Endodermal cell (in vitro differentiated cells): ENCODE data around the gene CELF1. TPM values are rescaled to one million over a fixed set of nuclear protein-coding genes. Genes with fewer than 3 reads are reported as not detected.

ENCODE experiments used
- DNase-seq: peaks from one replicate; pipeline ENCODE4 v3.0.0-alpha.2; 2017
- H3K27ac ChIP-seq: 2 replicates; pipeline ENCODE4 v1.5.1; 2013; ENCODE audit warnings: mild to moderate bottlenecking, low read depth, low read length, moderate library complexity
- H3K27me3 ChIP-seq: 2 replicates; pipeline ENCODE4 v1.6.1; 2013; ENCODE audit warnings: mild to moderate bottlenecking, low read length, moderate library complexity; ENCODE audit not compliant: insufficient read depth, control insufficient read depth, poor library complexity, severe bottlenecking
- H3K36me3 ChIP-seq: 2 replicates; pipeline ENCODE4 v1.7.0; 2013; ENCODE audit warnings: mild to moderate bottlenecking, low read length, moderate library complexity; ENCODE audit not compliant: control insufficient read depth, insufficient read depth
- H3K4me1 ChIP-seq: one replicate; pipeline ENCODE4 v1.7.0; 2013; ENCODE audit warnings: low read length; ENCODE audit not compliant: control insufficient read depth, insufficient read depth
- H3K4me3 ChIP-seq: 2 replicates; pipeline ENCODE4 v1.5.1; 2013; ENCODE audit warnings: mild to moderate bottlenecking, low read length, moderate library complexity
- H3K9ac ChIP-seq: 2 replicates; pipeline ENCODE4 v1.6.1; 2013; ENCODE audit warnings: mild to moderate bottlenecking, low read length, moderate library complexity; ENCODE audit not compliant: poor library complexity, severe bottlenecking; ENCODE audit errors: extremely low read depth
- H3K9me3 ChIP-seq: 2 replicates; pipeline ENCODE4 v1.6.1; 2013; ENCODE audit warnings: mild to moderate bottlenecking, low read length, moderate library complexity; ENCODE audit not compliant: control insufficient read depth
- H3K27ac Mint-ChIP-seq: 2 replicates; pipeline ENCODE4 v1.8.0; 2020; ENCODE audit warnings: mixed read lengths
- H3K27me3 Mint-ChIP-seq: 2 replicates; pipeline ENCODE4 v1.8.0; 2021; ENCODE audit warnings: mild to moderate bottlenecking, mixed read lengths; ENCODE audit not compliant: insufficient read depth
- H3K36me3 Mint-ChIP-seq: 2 replicates; pipeline ENCODE4 v1.8.0; 2020; ENCODE audit warnings: low read depth, mixed read lengths
- H3K4me1 Mint-ChIP-seq: 2 replicates; pipeline ENCODE4 v1.8.0; 2020; ENCODE audit warnings: mixed read lengths
- H3K4me3 Mint-ChIP-seq: 2 replicates; pipeline ENCODE4 v1.8.0; 2020; ENCODE audit warnings: mild to moderate bottlenecking, moderate library complexity, mixed read lengths
- H3K9me3 Mint-ChIP-seq: 2 replicates; pipeline ENCODE4 v1.8.0; 2020; ENCODE audit warnings: mild to moderate bottlenecking, mixed read lengths
- CTCF ChIP-seq: fragments of 200-600 bp; sonication (generic); conservative IDR thresholded peaks from 2 replicates; pipeline ENCODE4 v1.5.0; 2021; ENCODE audit warnings: antibody characterized with exemption, mild to moderate bottlenecking
- WGBS, 2 experiments: methylation state at CpG; one replicate each; pipeline versions ENCODE4 v1.1.5 to v1.1.7; 2013; ENCODE audit warnings: missing lambda C conversion rate in 2 of 2, mixed read lengths in 1 of 2; ENCODE audit not compliant: insufficient coverage in 1 of 2, insufficient read length in 1 of 2; 5-methylcytosine and 5-hydroxymethylcytosine counted together
- total RNA-seq, 2 donors: library from RNA; stranded (reverse); fragmentation: NEBNext Ultra II Directional in 1 of 2; extraction: Animal tissue kit (Norgen Biotek cat#: 25700) in 1 of 2; gene quantifications; 2 replicates in 1 of 2; 3 replicates in 1 of 2; pipeline ENCODE4 v1.2.1, GENCODE V29; 2021

CELF1 gene
- total RNA-seq, 2 donors from 2014 or later: 202 to 205 TPM

GRCh38 chr11:47516155-47516554, 36.8 kb downstream of the CELF1 start:
- no peak overlapping the region for H3K27ac ChIP-seq
- Mint-ChIP-seq H3K27ac (peak overlapping the region; percentile 77), H3K4me1 (peaks cover 52% of the 10 kb centered on the region), H3K36me3 (peaks cover 10% of the 10 kb centered on the region), H3K27me3 (no peaks in the 10 kb centered on the region), H3K9me3 (no peaks in the 10 kb centered on the region), H3K4me3 (no peak overlapping the region)
- no peak overlapping the region for H3K9ac ChIP-seq
- no peak overlapping the region for H3K4me3 ChIP-seq
- DNase-seq: no peak
- peaks cover 17% of the 10 kb centered on the region for H3K4me1 ChIP-seq
- H3K27me3 ChIP-seq: no peaks in the 10 kb centered on the region
- no peaks in the 10 kb centered on the region for H3K9me3 ChIP-seq
- TF ChIP-seq CTCF: no peak
- WGBS, 2 experiments: 89 to 100% methylated on average over 3 of the region's 3 CpGs
- peaks cover 16% of the 10 kb centered on the region for H3K36me3 ChIP-seq

- H3K27me3 Mint-ChIP-seq: no peaks in the 10 kb centered on the region
- Histone ChIP-seq H3K9me3 (no peaks in the 10 kb centered on the region), H3K27me3 (no peaks in the 10 kb centered on the region), H3K9ac (peak overlapping the region; percentile 0), H3K4me1 (peaks cover 19% of the 10 kb centered on the region), H3K27ac (peak overlapping the region; percentile 16), H3K36me3 (peaks cover 21% of the 10 kb centered on the region), H3K4me3 (no peak overlapping the region)
- H3K4me3 Mint-ChIP-seq: no peak overlapping the region
- peak overlapping the region; percentile 79 for H3K27ac Mint-ChIP-seq
- 84 to 96% methylated on average over 3 to 4 of the region's 5 CpGs for WGBS, 2 experiments
- H3K36me3 Mint-ChIP-seq: peaks cover 8% of the 10 kb centered on the region
- no peak for DNase-seq
- no peak for TF ChIP-seq CTCF
- H3K4me1 Mint-ChIP-seq: peaks cover 53% of the 10 kb centered on the region
- H3K9me3 Mint-ChIP-seq: no peaks in the 10 kb centered on the region
These were observed 37.9 kb downstream of the CELF1 start for GRCh38 chr11:47514825-47515647.

- Mint-ChIP-seq H3K4me1 (peaks cover 61% of the 10 kb centered on the region), H3K4me3 (no peak overlapping the region), H3K27ac (peak overlapping the region; percentile 75), H3K27me3 (no peaks in the 10 kb centered on the region), H3K9me3 (no peaks in the 10 kb centered on the region), H3K36me3 (peaks cover 1% of the 10 kb centered on the region)
- Histone ChIP-seq H3K27me3 (no peaks in the 10 kb centered on the region), H3K27ac (peak overlapping the region; percentile 18), H3K9me3 (no peaks in the 10 kb centered on the region), H3K9ac (peak overlapping the region; percentile 24), H3K4me3 (peak overlapping the region; percentile 54), H3K36me3 (peaks cover 21% of the 10 kb centered on the region), H3K4me1 (peaks cover 23% of the 10 kb centered on the region)
- 41 to 54% methylated on average over 2 of the region's 2 CpGs for WGBS, 2 experiments
- TF ChIP-seq CTCF: no peak
- no peak for DNase-seq
These were observed 40.2 kb downstream of the CELF1 start for GRCh38 chr11:47512701-47513100.
